ENCODE measurements around the gene MYADML2.
"Not testable (repeated sequence)": the region's sequence is repeated elsewhere in the genome, so short reads cannot be mapped to it uniquely, and the experiment has no call there.

MYADML2 gene

GRCh38 chr17:81947189-81947588 lies at the start of gene MYADML2:
MYADML2 (minus strand) TSS chr17:81947233; CDS start chr17:81941741, 5,492 bp downstream.
- no peak for DNase-seq (ENCODE audit: low read depth in 2 of 3, low spot score in 2 of 3)

- DNase-seq (ENCODE audit: low read depth in 2 of 3, low spot score in 2 of 3): no peak
These were observed 49.3 kb upstream of the MYADML2 start for GRCh38 chr17:81996232-81996756.

DNA sequence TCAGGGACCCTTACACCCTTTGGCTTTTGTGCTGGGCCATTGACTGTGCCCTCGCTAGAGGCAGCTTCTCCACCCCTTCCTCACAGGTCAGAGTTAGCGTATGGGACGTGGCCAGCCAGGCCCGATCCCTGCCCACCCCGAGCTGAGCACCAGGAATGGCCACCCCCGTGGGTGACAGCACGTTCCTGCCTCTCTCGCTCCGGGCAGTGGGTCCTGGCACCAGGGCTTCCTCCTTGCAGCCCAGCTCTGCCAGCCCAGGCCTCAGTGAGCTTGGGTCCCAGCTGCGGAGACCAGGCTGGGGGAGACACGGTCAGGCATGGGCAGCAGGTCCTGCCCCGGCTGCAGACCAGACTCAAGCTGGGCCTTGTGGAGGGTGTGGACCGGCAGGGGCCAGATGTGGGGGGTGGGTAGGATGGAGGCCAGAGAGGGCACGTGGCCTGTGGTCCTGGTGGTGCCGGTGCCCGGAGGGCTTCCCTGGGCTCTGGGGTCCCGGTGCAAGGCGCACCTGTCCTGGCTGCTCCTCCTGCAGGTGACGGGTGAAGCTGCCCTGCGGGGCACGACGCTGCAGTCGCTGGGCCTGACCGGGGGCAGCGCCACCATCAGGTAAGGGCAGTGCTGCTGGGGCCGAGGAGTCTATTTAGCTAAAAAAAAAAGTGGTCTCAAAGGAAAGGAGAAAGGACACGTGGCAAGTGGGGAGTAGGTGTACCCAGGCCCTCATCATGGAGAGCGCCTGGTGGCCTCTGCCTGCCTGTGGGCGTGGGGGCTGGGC lies 48.6 kb upstream of the MYADML2 start:
- no peak for DNase-seq (ENCODE audit: low read depth in 2 of 3, low spot score in 2 of 3)

DNA sequence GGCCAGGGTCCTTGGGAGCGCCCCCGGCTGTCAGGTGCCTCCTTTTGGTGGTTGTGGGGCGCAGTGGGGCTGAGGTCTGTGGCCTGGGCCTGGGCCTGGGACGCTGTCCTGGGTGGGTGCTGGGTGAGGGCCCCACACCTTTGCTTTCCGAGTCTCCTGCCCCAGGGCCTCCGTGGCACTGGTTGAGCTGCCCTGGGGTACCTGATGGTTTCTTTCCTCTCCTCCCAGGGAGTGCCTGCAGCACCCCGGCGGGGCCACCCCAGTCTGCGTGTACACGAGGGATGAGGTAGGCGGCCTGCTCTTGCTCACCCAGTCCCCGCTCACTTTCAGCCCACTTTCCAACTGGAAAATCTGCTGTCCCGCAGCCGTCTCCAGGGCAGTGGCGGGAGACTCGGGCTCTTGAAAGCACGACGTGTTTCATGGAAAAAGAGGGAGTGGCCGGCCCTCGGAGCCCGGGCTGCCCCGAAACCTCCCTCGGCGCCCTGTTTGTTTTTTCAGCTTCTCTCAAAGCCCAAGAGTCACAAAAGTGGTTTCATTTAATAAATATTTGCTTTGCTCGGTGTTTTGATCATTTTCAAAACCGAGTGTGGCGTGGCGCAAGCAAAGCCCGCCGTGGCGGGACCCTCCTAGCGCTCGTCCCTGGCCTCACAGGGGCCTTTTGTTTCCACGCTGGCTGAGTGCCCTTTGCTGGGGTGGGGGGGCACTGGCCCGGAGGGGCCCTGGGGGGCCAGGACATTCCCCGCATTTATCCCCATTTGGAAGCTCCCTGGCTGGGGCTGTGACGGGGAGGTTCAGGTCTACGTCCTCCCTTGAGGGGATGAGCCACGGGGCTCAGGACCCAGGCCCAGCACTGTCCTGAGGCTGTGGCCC lies 47.8 kb upstream of the MYADML2 start:
- no peak for DNase-seq (ENCODE audit: low read depth in 2 of 3, low spot score in 2 of 3)

GRCh38 chr17:81993729-81994592 lies 46.9 kb upstream of the MYADML2 start:
- DNase-seq (ENCODE audit: low read depth in 2 of 3, low spot score in 2 of 3): no peak

DNA sequence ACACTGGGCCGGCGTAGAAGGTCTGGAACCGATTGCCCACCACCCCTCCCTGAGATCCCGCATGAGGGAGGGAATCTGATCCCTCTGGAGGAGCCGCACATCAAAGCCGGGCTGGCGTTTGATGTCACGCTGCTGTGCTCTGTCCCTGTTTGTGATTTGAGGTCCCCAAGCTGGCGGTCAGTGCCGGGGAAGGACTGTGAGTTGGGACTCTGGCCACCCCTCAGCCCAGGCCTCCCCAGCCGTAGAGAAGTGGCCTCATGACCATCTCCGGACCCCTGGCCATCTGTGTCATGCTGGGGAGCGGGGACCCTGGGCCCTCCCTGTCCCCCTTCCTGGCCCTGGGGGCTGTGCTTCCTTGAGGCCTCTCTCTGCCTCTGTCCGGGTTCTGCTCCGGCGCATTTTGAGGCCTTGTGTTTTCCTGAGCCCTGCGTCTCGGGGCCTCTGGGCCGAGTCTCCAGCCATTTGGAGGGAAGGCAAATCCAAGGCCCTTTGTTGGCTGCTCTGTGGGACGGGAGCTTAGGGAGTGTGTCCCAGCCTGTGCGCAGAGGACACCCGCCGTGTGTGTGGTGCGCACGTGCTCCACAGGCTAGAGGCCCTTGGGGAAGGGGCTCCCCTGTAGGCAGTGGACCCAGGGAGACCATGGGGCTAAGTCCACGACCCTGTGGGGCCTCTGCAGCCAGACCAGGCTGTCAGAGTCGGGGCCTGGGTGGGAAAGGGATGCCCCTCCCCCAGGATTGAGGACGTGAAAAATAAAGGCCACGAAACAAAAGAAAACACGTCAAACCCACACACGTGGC lies 45.5 kb upstream of the MYADML2 start:
- no peak for DNase-seq (ENCODE audit: low read depth in 2 of 3, low spot score in 2 of 3)

- DNase-seq (ENCODE audit: low read depth in 2 of 3, low spot score in 2 of 3): no peak
These were observed 44.8 kb upstream of the MYADML2 start for GRCh38 chr17:81991684-81992305.

- DNase-seq (ENCODE audit: low read depth in 2 of 3, low spot score in 2 of 3): no peak
These were observed 44.0 kb upstream of the MYADML2 start for GRCh38 chr17:81990836-81991683.

DNA sequence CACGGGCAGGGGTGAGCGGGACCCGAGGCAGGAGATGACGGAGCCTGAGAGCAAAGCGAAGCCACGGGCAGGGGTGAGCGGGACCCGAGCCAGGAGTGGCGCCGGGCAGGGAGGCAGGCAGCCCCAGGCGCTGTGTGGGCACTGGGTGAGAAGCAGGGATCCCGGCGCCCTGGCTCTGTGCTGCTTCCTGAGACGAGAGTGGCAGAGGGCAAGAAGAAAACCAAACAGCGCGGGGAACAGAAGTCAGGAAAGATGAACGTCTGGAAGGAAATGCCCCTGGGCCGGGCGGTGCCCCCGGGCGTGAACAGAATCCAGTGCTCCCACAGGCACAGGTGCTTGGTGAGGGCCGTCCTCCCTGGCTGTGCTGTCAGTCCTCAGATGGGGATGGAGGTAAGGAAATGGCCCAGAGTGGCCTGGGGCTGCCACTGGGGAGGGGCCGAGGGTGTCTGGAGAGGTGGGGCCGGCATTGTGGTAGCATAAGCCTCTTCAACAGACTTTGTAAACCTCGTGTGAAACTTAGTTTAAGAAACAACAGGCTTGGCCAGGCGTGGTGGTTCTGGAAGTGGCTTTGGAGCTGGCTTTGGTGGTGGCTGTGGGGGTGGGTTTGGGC lies 40.2 kb upstream of the MYADML2 start:
- no peak for DNase-seq (ENCODE audit: low read depth in 2 of 3, low spot score in 2 of 3)

DNA sequence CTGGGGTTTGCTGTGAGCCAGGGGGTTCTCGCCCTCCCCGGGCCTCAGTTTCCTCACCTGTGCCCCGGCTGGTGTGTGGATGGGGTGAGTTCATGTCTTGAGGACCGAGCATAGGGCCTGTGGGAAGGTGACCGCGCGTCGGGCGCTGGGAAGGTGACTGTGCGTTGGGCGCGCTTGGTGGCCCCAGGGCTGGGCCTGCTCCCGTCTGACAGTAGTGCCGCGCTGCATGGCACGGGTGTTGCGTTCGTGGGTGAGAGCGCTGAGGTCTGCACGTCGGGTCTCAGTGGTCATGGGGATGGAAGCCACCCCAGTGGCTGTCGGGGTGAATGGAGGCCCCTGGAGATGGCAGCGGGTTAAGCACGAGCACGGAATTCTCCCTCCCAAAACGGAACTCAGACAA lies 39.6 kb upstream of the MYADML2 start:
- DNase-seq (ENCODE audit: low read depth in 2 of 3, low spot score in 2 of 3): no peak

GRCh38 chr17:81984773-81985410 lies 37.9 kb upstream of the MYADML2 start:
- DNase-seq (ENCODE audit: low read depth in 2 of 3, low spot score in 2 of 3): no peak

GRCh38 chr17:81983639-81984373 lies 36.8 kb upstream of the MYADML2 start:
- no peak for DNase-seq (ENCODE audit: low read depth in 2 of 3, low spot score in 2 of 3)

DNA sequence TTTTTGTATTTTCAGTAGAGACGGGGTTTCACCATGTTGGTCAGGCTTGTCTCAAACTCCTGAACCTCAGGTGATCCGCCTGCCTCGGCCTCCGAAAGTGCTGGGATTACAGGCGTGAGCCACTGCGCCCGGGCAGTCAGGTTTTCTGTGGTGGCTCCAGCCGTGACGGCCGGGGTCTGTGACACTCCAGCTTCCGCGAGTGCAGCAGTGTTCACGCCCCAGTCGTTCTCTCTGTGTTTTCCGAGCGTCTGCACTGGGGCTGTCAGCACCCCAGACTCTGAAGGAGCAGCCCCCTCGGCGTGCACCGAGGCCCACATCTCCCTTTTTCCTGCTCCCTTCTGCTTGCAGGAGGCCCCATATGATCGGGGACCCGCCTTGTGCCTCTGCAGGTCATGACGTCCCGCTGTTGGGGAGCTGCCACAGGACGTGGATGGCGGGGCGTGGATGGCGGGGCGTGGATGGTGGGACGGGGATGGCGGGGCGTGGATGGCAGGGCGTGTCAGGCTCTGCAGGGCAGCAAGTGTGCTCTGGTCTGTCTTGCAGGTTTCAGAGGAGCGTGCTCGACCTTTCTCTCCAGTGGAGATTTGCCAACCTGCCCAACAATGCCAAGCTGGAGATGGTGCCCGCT lies 36.1 kb upstream of the MYADML2 start:
- DNase-seq (ENCODE audit: low read depth in 2 of 3, low spot score in 2 of 3): no peak

- not testable (repeated sequence) for DNase-seq (ENCODE audit: low read depth in 2 of 3, low spot score in 2 of 3)
These were observed 34.5 kb upstream of the MYADML2 start for GRCh38 chr17:81981511-81981910.

GRCh38 chr17:81980707-81981343 lies 33.8 kb upstream of the MYADML2 start:
- no peak for DNase-seq (ENCODE audit: low read depth in 2 of 3, low spot score in 2 of 3)

DNA sequence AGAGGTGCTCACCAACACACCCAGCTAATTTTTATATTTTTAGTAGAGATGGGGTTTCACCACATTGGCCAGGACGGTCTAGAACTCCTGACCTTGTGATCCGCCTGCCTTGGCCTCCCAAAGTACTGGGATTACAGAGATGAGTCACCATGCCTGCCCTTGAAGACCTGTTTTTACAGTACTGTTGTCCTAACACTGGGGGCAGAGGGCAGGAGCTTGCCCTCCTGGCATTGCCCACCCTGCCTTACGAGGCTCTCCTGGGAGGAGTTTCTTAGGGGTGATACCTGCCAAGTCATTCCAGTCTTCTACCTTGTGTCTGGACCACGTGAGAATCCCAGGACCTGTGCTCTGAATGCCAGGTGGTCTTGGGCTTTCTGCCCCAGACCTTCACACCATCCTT lies 33.1 kb upstream of the MYADML2 start:
- DNase-seq (ENCODE audit: low read depth in 2 of 3, low spot score in 2 of 3): no peak
